Natural killer cell (primary cell): ENCODE data around the gene AUTS2. TPM values are rescaled to one million over a fixed set of nuclear protein-coding genes. Genes with fewer than 3 reads are reported as not detected.
A peak's percentile ranks its signal among the peaks of the same experiment; 100 is the strongest.
"Not testable (repeated sequence)": the region's sequence is repeated elsewhere in the genome, so short reads cannot be mapped to it uniquely, and the experiment has no call there.

ENCODE experiments used
- ATAC-seq, 3 donors: fragments of 150-1000 bp in 2 of 3; fragments of 200-7000 bp in 1 of 3; cut with Tn5 transposase; 1 replicate in 1 of 3; 2 replicates in 2 of 3; pipeline ENCODE4 v1.10.0; 2021; ENCODE audit warnings: mild to moderate bottlenecking in 2 of 3, moderate library complexity in 2 of 3
- DNase-seq, 2 donors: peaks; one replicate each; pipeline versions ENCODE4 v3.0.0 to v3.0.0-alpha.2; 2013 to 2021; ENCODE audit warnings: mixed read lengths in 1 of 2
- H3K27ac ChIP-seq: one replicate; pipeline ENCODE4 v1.5.1; 2013; ENCODE audit warnings: mild to moderate bottlenecking, low read length
- H3K27me3 ChIP-seq: one replicate; pipeline ENCODE4 v1.6.1; 2013; ENCODE audit warnings: low read length; ENCODE audit not compliant: control insufficient read depth, insufficient read depth
- H3K36me3 ChIP-seq: one replicate; pipeline ENCODE4 v1.6.1; 2013; ENCODE audit warnings: low read length; ENCODE audit not compliant: control insufficient read depth, insufficient read depth
- H3K4me1 ChIP-seq: one replicate; pipeline ENCODE4 v1.6.1; 2013; ENCODE audit warnings: low read length; ENCODE audit not compliant: control insufficient read depth, insufficient read depth
- H3K4me3 ChIP-seq: one replicate; pipeline ENCODE4 v1.5.1; 2013; ENCODE audit warnings: low read length
- H3K9me3 ChIP-seq: one replicate; pipeline ENCODE4 v1.6.1; 2013; ENCODE audit warnings: low read length; ENCODE audit not compliant: control insufficient read depth, insufficient read depth
- H3K27ac Mint-ChIP-seq, 2 donors: one replicate each; pipeline ENCODE4 v1.8.0; 2022; ENCODE audit warnings: mild to moderate bottlenecking in 2 of 2, mixed read lengths in 2 of 2, moderate library complexity in 1 of 2
- H3K27me3 Mint-ChIP-seq, 2 donors: one replicate each; pipeline ENCODE4 v1.8.0; 2022; ENCODE audit warnings: low read depth in 2 of 2, mixed read lengths in 2 of 2
- H3K36me3 Mint-ChIP-seq: one replicate; pipeline ENCODE4 v1.8.0; 2022; ENCODE audit warnings: mixed read lengths
- H3K4me1 Mint-ChIP-seq, 2 donors: one replicate each; pipeline ENCODE4 v1.8.0; 2022; ENCODE audit warnings: mixed read lengths in 2 of 2
- H3K4me3 Mint-ChIP-seq: one replicate; pipeline ENCODE4 v1.8.0; 2022; ENCODE audit warnings: mild to moderate bottlenecking, moderate library complexity, mixed read lengths
- H3K9me3 Mint-ChIP-seq, 2 donors: one replicate each; pipeline ENCODE4 v1.8.0; 2022; ENCODE audit warnings: mixed read lengths in 2 of 2
- CTCF ChIP-seq: fragments of 200-600 bp; IDR thresholded peaks from one replicate; pipeline ENCODE4 v1.8.0; 2022; ENCODE audit warnings: antibody characterized with exemption
- WGBS: methylation state at CpG from one replicate; pipeline ENCODE4 v1.1.7; 2013; ENCODE audit warnings: missing lambda C conversion rate; ENCODE audit not compliant: insufficient coverage; 5-methylcytosine and 5-hydroxymethylcytosine counted together
- intact Hi-C: fragments of 100-400 bp; cut with micrococcal nuclease; formaldehyde crosslinking; loops from one replicate; pipeline ENCODE4 v1.14.2; 2022
- total RNA-seq, 4 donors: library from RNA; stranded (reverse); fragments of 120-200 nt in 1 of 4; gene quantifications; one replicate each; pipeline versions ENCODE4 v1.2.3 to v1.2.4, GENCODE V29; 2013 to 2022

Gene AUTS2
- total RNA-seq, 3 donors from 2014 or later (not counting 1 experiment from before 2014, with no cell fraction given): 147 to 197 (median 155) TPM

GRCh38 chr7:70594170-70594569 is 995.9 kb downstream of the AUTS2 start:
- Histone ChIP-seq H3K36me3 (no peaks in the 10 kb centered on the region), H3K27ac (no peak overlapping the region), H3K4me3 (no peak overlapping the region), H3K4me1 (peaks cover 13% of the 10 kb centered on the region), H3K9me3 (no peaks in the 10 kb centered on the region), H3K27me3 (peaks cover 13% of the 10 kb centered on the region)
- H3K4me3 Mint-ChIP-seq: peak overlapping the region; percentile 75
- H3K27me3 Mint-ChIP-seq: peaks cover 25 to 28% of the 10 kb centered on the region in 2 donors
- 95% methylated on average over 4 of the region's 4 CpGs for WGBS
- ATAC-seq: no peak
- H3K36me3 Mint-ChIP-seq: no peaks in the 10 kb centered on the region
- TF ChIP-seq CTCF: no peak
- no peak overlapping the region for H3K27ac Mint-ChIP-seq
- peaks cover 7 to 16% of the 10 kb centered on the region in 2 donors for H3K4me1 Mint-ChIP-seq
- no peaks in the 10 kb centered on the region for H3K9me3 Mint-ChIP-seq
- no peak for DNase-seq
- intact Hi-C loops: no loop called here

GRCh38 chr7:70594885-70595284 is 996.6 kb downstream of the AUTS2 start:
- WGBS: 95% methylated on average over 7 of the region's 7 CpGs
- intact Hi-C loops: loop anchor here (5.0 kb wide), 1 partner anchor 102 kb away; no protein-coding TSS in a partner anchor
- H3K36me3 Mint-ChIP-seq, H3K36me3 ChIP-seq, ATAC-seq, H3K9me3 Mint-ChIP-seq, H3K9me3 ChIP-seq, H3K27ac Mint-ChIP-seq, H3K4me3 ChIP-seq, DNase-seq, H3K27ac ChIP-seq: not testable (repeated sequence)
- peaks cover 13% of the 10 kb centered on the region for H3K27me3 ChIP-seq
- peaks cover 13% of the 10 kb centered on the region for H3K4me1 ChIP-seq
- H3K27me3 Mint-ChIP-seq: peaks cover 29 to 33% of the 10 kb centered on the region in 2 donors
- peak overlapping the region; percentile 25 for H3K4me3 Mint-ChIP-seq
- H3K4me1 Mint-ChIP-seq: peaks cover 12 to 16% of the 10 kb centered on the region in 2 donors

- TF ChIP-seq CTCF: no peak
- Mint-ChIP-seq H3K4me1 (peaks cover 12 to 16% of the 10 kb centered on the region in 2 donors), H3K4me3 (peak overlapping the region; percentile 80), H3K27ac (no peak overlapping the region), H3K36me3 (no peaks in the 10 kb centered on the region), H3K9me3 (no peaks in the 10 kb centered on the region), H3K27me3 (peaks cover 29 to 33% of the 10 kb centered on the region in 2 donors)
- peaks cover 13% of the 10 kb centered on the region for H3K27me3 ChIP-seq
- H3K36me3 ChIP-seq: no peaks in the 10 kb centered on the region
- peaks cover 13% of the 10 kb centered on the region for H3K4me1 ChIP-seq
- H3K4me3 ChIP-seq: no peak overlapping the region
- H3K9me3 ChIP-seq: no peaks in the 10 kb centered on the region
- intact Hi-C loops: loop anchor here (5.0 kb wide), 1 partner anchor 102 kb away; no protein-coding TSS in a partner anchor
- 68% methylated on average over 6 of the region's 6 CpGs for WGBS
- ATAC-seq: no peak
- DNase-seq: no peak
- no peak overlapping the region for H3K27ac ChIP-seq
Observed at GRCh38 chr7:70595370-70595754, 997.1 kb downstream of the AUTS2 start.

GRCh38 chr7:70595755-70596597 is 997.7 kb downstream of the AUTS2 start:
- Histone ChIP-seq H3K36me3 (no peaks in the 10 kb centered on the region), H3K4me1 (peaks cover 13% of the 10 kb centered on the region), H3K27ac (no peak overlapping the region), H3K27me3 (peaks cover 13% of the 10 kb centered on the region), H3K4me3 (no peak overlapping the region), H3K9me3 (no peaks in the 10 kb centered on the region)
- H3K27ac Mint-ChIP-seq: no peak overlapping the region
- peak; percentile 18 to 33 for DNase-seq
- peaks cover 33% of the 10 kb centered on the region in 2 donors for H3K27me3 Mint-ChIP-seq
- no peak for TF ChIP-seq CTCF
- H3K36me3 Mint-ChIP-seq: no peaks in the 10 kb centered on the region
- intact Hi-C loops: loop anchor here (5.0 kb wide), 1 partner anchor 101 kb away; no protein-coding TSS in a partner anchor
- whole genome bisulfite sequencing: 7% methylated on average over 82 of the region's 82 CpGs
- H3K4me3 Mint-ChIP-seq: peak overlapping the region; percentile 80
- peaks cover 12 to 16% of the 10 kb centered on the region in 2 donors for H3K4me1 Mint-ChIP-seq
- peak; percentile 57 to 83 (median 82) for ATAC-seq
- H3K9me3 Mint-ChIP-seq: peaks cover 0 to 3% of the 10 kb centered on the region in 2 donors
